GM21360 (cell line): ENCODE results near the gene CDK5RAP2.
"Not testable (repeated sequence)": the region's sequence is repeated elsewhere in the genome, so short reads cannot be mapped to it uniquely, and the experiment has no call there.

Experiments used
- ATAC-seq: cut with Tn5 transposase; IDR thresholded peaks from one replicate; pipeline ENCODE4 v1.9.1; 2021; ENCODE audit warnings: mild to moderate bottlenecking, moderate library complexity; ENCODE audit not compliant: unreplicated experiment

CDK5RAP2 gene

DNA sequence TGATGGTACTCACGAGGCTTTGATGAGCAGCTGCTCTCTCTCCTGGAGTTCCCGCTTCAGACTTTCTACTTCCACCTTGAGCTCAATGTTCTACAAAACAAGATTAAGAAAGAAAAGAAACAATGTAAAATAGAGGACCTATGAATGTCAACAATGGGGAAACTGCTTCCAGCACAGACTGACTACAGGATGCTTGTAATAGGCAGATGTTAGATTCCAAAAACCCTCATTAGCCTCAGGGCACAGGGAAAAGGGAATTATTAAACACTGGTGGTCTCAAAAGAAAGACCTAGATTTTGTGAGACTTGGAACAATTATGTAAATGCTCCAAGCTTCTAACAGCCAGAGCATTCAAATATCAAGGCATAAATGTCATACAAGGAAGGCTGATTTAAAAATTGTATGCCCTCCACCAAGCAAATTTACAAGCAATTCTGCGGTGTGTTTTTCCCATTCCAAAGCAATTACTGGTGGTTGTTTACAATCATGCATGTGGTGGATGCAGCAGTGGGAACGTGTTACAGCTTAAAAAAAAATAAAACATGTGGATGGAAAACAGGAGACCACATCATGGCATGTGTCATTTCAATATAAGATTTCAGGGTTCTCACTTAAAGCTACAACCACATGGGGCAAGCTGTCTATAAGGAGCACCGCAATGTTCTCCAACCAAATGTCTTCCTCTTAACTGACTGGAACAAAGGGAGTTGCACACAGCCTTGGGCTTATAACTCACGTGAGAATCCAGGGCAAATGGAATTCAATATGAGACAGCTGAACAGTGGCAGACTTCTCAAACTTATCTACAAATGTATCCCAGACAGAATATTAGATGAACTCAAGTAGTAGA is 34.0 kb downstream of the CDK5RAP2 start:
- ATAC-seq, result no peak

- ATAC-seq, result no peak
Measured at GRCh38 chr9:120544441-120544840, 35.5 kb downstream of the CDK5RAP2 start.

DNA sequence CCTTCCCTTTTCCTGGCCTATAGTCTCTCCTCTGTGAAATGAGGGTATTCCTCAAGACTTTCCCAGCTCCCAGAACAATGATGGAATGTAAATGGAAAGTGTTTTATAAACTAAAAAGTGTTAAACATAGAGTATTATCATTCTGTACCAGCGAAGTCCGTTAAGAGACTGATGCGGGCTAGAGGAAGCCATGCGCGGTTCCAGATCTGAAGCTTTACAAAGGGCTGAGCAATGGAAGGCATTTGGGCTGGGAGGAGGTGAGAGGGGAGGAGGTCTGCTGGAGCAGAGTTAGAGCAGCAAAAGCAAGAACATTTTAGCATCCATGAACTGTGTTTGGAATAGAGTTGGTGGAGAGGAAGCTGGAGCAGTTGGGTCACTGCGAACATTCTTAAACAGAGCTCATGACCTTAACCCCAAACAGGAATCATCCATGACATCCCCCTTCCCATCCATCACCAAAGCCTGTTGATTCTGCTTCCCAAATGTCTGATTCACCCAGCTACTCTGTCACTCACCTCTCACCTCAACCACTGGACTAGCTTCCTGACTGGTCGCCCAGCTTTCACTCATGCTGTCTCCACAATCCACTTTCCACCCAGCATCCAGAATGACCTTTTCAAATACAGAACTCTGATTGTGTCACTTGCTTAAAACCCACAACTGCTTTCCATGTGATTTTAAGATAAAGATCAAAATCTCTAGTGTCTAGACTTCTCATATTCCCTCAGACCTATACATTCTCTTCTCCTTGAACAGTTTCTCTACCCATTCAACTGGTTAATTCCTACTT is 37.1 kb downstream of the CDK5RAP2 start:
- ATAC-seq, result no peak

DNA sequence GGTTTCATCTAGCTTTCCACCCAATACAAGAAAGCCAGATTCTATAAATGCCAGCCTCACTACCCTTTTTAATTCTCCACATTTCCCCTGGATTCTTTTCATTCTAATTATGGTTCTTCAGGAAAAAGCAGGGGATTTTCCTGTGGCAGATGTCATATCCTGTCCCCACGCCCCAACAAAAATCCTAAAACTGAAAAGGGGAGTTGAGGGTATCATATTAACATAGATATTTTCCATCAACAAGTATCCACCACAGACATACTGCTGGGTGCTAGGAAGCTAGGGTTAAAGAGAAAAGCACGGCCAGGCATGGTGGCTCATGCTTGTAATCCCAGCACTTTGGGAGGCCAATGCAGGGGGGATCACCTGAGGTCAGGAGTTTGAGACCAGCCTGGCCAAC is 38.0 kb downstream of the CDK5RAP2 start:
- ATAC-seq, result no peak

- no peak for ATAC-seq
Measured at GRCh38 chr9:120539951-120540350, 40.0 kb downstream of the CDK5RAP2 start.

DNA sequence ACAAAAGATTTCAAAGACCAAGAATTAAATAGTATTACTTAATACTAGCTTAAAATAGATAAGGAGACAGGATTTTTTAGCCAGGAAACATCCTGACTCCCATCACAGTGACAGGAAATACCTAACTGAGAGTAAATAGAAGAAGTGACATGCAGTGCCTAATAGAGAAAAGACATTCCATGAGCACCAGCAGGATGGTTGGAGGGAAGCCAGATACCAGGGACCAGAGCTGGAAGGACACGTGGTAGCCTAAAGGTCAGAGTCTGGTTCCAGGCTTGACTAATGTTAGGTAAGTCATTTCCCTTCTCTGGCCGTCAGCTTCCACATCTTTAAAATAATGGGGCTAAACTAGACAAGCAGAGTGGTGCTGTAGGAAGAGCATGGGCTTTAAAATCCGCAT is 41.6 kb downstream of the CDK5RAP2 start:
- ATAC-seq, result no peak

GRCh38 chr9:120536949-120537640 is 42.9 kb downstream of the CDK5RAP2 start:
- no peak for ATAC-seq

GRCh38 chr9:120536094-120536493 is 43.9 kb downstream of the CDK5RAP2 start:
- ATAC-seq, result no peak

DNA sequence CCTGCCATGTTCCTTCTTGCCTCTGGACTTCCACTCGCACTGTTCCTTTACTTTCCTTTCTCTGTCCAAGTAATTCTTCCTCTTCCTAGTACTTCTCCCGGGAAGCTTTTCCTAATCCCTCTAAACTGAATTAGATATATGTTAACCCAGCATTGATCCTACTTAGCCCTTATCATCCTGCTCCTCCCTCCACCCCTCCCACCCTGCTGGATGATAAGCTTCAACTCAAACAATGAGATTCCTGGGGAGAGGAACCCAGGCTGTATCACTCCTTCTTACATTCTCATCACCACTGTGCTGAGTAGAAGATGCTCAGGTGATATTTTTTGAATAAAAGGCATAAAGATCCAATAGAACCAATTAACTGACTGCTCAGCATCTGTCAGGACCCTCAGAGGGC is 45.7 kb downstream of the CDK5RAP2 start:
- ATAC-seq, result no peak

- ATAC-seq, result no peak
Measured at GRCh38 chr9:120532891-120533290, 47.1 kb downstream of the CDK5RAP2 start.

DNA sequence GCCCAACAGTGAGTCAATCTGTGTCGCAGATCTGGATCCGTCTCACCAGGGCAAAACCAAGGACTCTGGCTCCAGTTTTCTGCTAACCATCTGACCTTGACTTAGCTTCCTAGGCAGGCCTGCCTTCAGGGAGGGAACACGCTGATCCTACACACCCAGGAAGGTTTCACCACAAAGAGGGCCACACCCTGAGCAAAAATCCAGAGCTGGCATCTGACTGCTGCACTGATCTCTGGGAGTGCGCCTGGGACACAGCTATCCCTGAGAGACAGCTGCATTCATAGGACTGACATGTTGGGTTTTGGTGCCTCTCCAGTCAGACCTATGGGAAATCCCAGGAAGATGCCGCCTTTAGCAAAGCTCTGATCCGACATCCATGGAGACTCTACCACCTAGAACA is 47.5 kb downstream of the CDK5RAP2 start:
- no peak for ATAC-seq

DNA sequence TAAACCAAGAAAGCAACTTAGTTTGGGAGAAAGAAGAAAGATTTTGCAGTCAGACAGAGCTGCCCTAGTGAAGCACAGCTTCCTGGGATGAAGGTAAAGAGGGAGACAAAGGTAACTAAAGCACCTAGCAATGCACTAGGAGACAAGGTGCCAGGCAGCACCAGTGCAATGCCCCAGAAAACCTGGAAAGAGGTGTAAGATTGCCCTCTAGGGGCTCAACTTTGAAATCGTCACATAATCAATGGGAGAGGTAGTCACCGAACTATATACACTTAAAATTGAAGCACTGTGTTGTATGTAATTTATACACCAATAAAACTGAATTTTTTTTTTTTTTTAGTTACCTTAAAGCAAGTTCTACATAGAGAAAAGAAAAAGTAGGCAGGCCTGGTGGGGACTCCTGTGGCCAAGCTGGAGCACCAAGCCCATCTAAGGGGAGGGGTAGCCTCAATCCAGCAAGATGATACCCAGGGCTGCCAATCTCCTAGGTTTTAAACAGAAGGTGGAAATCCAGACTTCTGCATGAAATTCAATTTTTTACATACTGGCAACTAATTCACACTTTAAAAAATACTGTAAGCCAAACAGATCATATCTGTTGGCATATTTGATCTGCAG is 48.2 kb downstream of the CDK5RAP2 start:
- no peak for ATAC-seq

GRCh38 chr9:120530220-120530832 is 49.6 kb downstream of the CDK5RAP2 start:
- ATAC-seq, result not testable (repeated sequence)

- ATAC-seq, result no peak
Measured at GRCh38 chr9:120528829-120529228, 51.1 kb downstream of the CDK5RAP2 start.

- no peak for ATAC-seq
Measured at GRCh38 chr9:120528327-120528726, 51.6 kb downstream of the CDK5RAP2 start.

DNA sequence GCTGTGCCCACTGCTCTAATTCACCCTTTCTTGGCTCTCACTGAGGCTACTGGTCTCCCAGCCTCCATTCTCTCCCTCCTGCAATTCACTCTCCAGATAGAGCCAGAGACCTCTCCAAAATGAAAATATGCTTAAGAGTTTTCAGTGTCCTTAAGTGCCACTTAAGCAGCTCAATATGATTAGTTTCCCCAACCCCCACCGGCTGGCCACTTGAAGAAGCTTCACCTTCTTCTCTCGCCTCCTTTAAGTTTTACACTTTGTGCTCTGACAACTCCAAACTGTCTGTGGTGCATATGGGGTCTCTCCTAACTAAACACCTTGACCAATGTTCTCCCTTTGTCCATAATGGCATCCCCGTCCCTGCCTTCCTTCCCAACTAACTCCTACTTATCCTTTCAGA is 53.4 kb downstream of the CDK5RAP2 start:
- ATAC-seq, result no peak

GRCh38 chr9:120524863-120525262 is 55.1 kb downstream of the CDK5RAP2 start:
- no peak for ATAC-seq

- no peak for ATAC-seq
Measured at GRCh38 chr9:120524038-120524437, 55.9 kb downstream of the CDK5RAP2 start.

DNA sequence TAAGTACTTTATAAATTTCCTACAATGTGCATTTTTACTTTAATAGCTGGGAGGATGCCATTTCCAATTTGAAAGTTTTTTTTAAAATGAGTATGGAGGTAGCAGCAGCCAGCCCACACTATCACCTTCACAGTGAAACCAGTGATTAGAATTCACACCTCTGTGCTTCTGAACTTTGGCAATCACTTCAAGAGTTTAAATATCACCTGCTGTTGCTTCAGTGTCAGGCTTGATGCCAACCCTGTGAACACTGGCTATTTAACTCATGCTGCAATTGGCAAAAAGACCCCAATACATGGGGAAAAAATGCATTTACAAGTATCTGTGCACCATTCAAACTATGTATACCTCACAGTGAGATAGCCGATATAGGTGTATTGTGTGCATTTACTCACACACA is 57.4 kb downstream of the CDK5RAP2 start:
- no peak for ATAC-seq

GRCh38 chr9:120522032-120522431 is 57.9 kb downstream of the CDK5RAP2 start:
- no peak for ATAC-seq

- no peak for ATAC-seq
Measured at GRCh38 chr9:120521101-120521500, 58.9 kb downstream of the CDK5RAP2 start.
